D721Med (cell line): ENCODE data around the gene RSF1.
"Not testable (repeated sequence)": the region's sequence is repeated elsewhere in the genome, so short reads cannot be mapped to it uniquely, and the experiment has no call there.

ENCODE experiments used
- DNase-seq: peaks from one replicate; pipeline ENCODE4 v3.0.0; 2011; ENCODE audit warnings: low spot score; ENCODE audit not compliant: insufficient read length
- FAIRE-seq: peaks from 2 replicates; lab custom pipeline; 2011; peaks lifted over from hg19 to GRCh38; lab: Jason Lieb, UNC
- CTCF ChIP-seq: IDR thresholded peaks from 2 replicates; pipeline ENCODE4 v1.5.1; 2012; ENCODE audit warnings: mild to moderate bottlenecking, control low read depth; ENCODE audit not compliant: insufficient read depth; ENCODE audit errors: missing control alignments

RSF1 gene

GRCh38 chr11:77820565-77821348, at the start of gene RSF1, which contains the start of gene AAMDC:
Gene RSF1 (minus strand): TSS chr11:77820722. CDS start chr11:77820714, 8 bp downstream.
Gene AAMDC (plus strand): TSS chr11:77821144. CDS start chr11:77842497, 21,353 bp downstream.
- DNase-seq, result peak; percentile 80
- peak; percentile 57 for TF ChIP-seq CTCF
- FAIRE-seq, result no peak

GRCh38 chr11:77868744-77869143, 48.2 kb upstream of the RSF1 start:
- no peak for FAIRE-seq

GRCh38 chr11:77866336-77866735, 45.8 kb upstream of the RSF1 start:
- no peak for FAIRE-seq
- TF ChIP-seq CTCF, result no peak

More at GRCh38 chr11:77868744-77869143, 48.2 kb upstream of the RSF1 start:
- TF ChIP-seq CTCF, result no peak
- DNase-seq, result no peak

GRCh38 chr11:77865805-77866204, 45.3 kb upstream of the RSF1 start:
- TF ChIP-seq CTCF, result no peak
- FAIRE-seq (no peak), DNase-seq (no peak)

More at GRCh38 chr11:77866336-77866735, 45.8 kb upstream of the RSF1 start:
- no peak for DNase-seq

- not testable (repeated sequence) for DNase-seq, FAIRE-seq
These were observed 40.9 kb upstream of the RSF1 start for GRCh38 chr11:77861444-77861843.

GRCh38 chr11:77857906-77858457, 37.5 kb upstream of the RSF1 start:
- not testable (repeated sequence) for FAIRE-seq, DNase-seq

GRCh38 chr11:77854838-77855237, 34.3 kb upstream of the RSF1 start:
- DNase-seq (no peak), FAIRE-seq (no peak)
- TF ChIP-seq CTCF, result no peak

GRCh38 chr11:77851503-77851902, 31.0 kb upstream of the RSF1 start:
- no peak for DNase-seq
- no peak for TF ChIP-seq CTCF
- FAIRE-seq, result no peak

- FAIRE-seq, DNase-seq: not testable (repeated sequence)
These were observed 23.2 kb upstream of the RSF1 start for GRCh38 chr11:77843700-77844099.
